Activated naive CD4-positive, alpha-beta T cell treated with Interleukin-2 at 50 U/mL for 16 hours (primary cell): ENCODE data around the gene CTPS2.
"Not testable (repeated sequence)": the region's sequence is repeated elsewhere in the genome, so short reads cannot be mapped to it uniquely, and the experiment has no call there.

Experiments
- DNase-seq: peaks from one replicate; pipeline ENCODE4 v3.0.0-alpha.2; 2020

The CTPS2 gene, protein sequence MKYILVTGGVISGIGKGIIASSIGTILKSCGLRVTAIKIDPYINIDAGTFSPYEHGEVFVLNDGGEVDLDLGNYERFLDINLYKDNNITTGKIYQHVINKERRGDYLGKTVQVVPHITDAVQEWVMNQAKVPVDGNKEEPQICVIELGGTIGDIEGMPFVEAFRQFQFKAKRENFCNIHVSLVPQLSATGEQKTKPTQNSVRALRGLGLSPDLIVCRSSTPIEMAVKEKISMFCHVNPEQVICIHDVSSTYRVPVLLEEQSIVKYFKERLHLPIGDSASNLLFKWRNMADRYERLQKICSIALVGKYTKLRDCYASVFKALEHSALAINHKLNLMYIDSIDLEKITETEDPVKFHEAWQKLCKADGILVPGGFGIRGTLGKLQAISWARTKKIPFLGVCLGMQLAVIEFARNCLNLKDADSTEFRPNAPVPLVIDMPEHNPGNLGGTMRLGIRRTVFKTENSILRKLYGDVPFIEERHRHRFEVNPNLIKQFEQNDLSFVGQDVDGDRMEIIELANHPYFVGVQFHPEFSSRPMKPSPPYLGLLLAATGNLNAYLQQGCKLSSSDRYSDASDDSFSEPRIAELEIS

DNA sequence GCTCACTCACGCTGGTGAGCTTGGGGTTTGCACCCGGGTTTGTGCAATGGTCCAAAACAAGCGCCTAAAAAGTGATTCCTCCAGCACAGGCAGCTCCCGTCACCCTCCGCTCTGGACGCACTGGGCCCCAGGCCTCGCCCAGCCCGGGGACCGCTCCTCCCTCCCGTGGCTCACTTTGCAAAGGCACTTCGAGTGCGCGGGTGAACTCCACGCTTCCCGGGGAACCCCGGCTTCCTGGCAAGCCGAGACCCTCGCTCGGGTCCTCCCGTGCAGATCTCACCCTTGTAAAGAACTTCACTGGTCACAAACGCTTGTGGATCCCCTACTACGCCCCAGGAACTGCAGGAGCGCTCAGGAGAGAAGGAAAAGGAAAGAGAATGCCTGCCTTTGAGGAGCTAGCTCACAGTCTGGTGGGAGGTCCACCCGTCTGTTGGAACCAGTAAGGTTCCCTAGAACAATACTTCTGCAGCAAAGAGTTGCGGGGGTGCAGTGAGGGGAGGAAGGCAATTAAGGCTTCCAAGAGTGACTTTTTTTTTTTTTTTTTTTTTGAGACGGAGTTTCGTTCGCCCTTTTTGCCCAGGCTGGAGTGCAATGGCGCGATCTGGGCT is at the start of gene CTPS2:
TSS of gene CTPS2 (minus strand) at position 122 of the 608 bp plus-strand sequence. CDS start 9,767 bp downstream, outside the sequence.
- DNase-seq = peak; percentile 48

DNA sequence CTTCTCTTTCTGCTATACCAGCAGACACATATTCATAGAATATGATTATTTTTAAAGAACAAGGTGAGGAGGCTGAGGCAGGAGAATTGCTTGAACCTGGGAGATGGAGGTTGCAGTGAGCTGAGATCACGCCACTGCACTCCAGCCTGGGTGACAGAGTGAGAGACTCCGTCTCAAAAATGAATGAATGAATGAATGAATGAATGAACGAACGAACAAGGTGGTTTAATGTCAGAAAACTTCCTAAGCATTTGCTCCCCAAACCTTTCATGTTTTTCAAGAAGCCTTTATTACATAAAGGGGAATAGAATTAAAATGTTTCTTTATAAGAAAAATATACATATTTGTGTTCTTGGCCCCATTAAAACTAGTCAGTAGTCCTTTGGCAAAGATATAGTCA is 49.0 kb upstream of the CTPS2 start:
- DNase-seq = not testable (repeated sequence)

DNA sequence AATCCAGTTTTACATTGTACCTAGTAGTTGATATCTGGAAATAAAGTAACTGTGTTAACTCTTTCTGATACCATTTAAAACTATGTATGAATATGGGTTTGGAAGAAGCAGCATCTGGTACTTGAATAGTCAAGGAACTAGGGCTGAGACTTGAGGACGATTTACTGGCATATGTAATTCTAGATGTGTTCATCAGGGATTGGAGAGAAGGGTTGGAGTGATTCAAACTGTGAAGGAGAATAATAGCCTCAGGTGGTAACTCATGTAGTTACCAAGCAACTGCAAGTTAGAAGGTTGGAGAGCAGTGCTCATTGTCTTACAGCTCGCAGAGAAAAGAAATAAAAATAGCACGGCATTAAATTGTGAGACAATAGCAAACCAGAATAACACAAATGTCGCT is 44.3 kb upstream of the CTPS2 start:
- DNase-seq = no peak

DNA sequence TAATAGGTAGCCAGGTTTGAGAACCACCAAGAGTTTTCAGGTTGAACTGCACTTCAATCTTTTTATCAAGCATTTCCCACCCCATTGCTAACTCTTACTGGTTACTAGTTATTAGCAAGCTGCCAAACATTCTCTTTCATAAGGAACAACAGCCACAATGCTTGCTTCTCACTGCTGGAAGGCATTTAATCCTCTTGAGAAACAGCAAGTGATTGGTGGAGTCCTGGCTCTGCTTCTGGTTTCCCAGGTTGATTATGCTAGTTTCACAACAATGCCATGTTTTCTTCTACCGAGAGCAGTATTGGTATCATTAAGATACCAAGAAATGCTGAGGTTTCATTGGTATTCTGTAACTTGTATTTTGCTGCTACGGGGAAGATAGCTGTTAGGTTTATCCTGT is 41.5 kb upstream of the CTPS2 start:
- no peak for DNase-seq

DNA sequence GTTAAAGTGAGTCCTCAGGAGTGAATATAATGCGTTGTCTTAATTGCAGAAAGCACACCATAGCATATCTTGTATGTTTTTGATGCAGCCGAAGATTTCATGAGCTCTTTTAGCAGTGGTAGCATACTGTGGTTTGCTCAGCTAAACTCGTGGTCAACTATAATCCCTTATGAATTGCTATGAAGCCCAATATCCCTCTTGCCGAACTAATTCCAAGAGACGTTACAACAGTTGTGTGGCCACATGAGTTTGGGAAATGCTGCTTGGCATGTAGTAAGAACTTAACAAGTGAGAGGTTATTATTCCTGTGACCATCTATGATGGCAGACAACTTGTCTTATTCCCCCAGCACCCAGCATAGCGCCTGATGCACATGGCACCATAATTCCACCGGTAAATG is 37.7 kb upstream of the CTPS2 start:
- DNase-seq = no peak

DNA sequence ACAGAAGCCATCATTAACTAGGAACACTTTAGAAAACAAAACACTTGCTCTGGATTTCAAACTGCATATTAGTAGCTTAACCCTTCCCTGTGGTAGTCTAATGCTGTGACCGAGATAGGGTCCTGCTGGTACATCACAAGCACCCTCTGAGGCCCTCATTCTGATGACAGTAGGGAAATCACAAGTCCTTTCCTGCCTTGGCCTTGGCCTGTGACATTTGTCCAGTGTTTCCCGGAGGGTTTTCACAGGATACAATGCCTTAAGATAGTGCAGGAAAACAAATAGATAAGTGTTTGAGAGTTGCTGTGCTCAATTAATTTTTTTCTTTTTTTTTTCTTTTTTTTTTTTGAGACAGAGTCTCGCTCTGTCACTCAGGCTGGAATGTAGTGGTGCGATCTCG is 36.0 kb upstream of the CTPS2 start:
- no peak for DNase-seq

DNA sequence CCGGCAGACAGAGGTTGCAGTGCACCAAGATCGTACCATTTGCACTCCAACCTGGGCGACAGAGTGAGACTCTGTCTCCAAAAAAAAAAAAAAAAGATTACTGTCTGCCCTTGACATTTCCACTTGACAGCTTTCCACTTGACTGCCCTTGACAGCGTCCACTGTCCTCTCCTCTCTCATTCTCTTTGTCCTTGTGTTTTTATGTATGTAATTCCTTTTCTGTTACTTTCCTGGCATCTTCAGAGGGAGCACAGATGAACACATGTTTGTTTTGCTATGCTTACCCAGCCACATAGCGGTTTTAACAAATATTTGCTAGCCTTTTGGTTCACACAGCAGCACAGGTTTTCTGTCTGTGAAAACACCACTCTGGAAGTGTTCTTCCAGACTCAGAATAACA is 33.2 kb upstream of the CTPS2 start:
- DNase-seq = no peak

DNA sequence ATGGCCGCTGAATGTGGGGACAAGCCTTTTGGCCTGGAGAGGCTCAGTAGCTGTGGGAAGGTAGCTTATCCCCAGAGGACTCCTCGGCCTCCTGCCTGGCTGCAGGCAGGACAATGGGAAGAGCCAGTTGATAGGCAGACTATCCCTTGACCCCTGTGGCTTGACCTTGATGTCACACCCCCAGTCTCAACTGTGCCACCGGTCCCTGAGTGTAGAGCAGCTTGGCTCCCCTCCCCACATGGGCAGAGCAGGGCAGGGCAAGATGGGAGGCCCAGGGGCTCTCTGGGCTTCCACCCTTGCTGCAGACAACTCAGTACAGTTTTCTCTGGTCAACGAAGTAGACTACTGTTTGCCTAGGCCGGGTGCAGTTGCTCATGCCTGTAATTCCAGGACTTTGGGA is 32.6 kb upstream of the CTPS2 start:
- DNase-seq = no peak

DNA sequence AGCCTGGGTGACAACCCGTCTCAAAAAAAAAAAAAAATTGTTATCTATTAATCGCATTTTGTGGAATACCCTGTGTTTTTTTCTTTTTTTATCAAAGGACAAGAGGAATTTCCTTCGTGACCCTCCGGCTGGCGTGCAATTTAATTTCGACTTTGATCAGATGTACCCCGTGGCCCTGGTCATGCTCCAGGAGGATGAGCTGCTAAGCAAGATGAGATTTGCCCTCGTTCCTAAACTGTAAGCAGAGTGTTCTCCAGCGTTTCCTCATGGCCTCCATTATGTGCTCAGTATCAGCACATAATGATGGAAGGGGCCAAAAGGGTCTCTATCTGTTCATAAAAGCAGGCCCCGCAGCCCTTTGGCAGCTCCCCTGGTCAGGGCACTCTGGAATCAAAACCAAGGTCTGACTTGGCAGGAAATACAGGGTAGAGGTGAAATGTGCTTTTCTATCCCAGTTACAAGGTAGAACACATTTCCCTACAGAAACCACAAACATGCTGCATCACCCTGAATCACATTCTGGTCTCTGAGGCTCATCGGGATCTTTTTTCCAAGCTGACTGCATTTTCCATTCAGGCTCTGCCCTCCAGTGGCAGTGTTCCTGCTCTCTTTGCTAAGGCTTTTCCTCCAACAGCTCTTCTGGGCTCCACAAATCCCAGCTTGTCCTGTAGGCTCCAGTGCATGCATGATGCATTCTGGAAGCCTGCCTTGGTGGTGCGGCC is 31.3 kb upstream of the CTPS2 start:
- no peak for DNase-seq

DNA sequence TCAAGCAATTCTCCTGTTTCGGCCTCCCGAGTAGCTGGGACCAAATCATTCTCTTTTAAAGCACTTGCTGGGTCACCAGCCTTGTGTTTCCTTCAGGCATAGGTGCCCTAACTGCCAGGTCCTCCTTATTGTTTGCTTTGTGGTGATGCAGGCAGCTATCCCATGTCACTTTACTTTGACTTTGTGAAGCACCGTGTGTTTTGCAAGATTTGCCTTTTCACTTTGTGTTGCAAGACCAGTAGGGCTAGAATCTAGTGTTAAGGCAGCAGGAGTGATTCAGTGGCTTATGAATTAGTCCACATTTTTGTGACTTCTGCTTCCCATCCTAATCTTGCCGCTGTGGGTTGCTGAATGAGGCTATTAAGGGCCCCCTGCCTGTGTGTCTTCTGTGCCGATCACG is 27.1 kb upstream of the CTPS2 start:
- no peak for DNase-seq

DNA sequence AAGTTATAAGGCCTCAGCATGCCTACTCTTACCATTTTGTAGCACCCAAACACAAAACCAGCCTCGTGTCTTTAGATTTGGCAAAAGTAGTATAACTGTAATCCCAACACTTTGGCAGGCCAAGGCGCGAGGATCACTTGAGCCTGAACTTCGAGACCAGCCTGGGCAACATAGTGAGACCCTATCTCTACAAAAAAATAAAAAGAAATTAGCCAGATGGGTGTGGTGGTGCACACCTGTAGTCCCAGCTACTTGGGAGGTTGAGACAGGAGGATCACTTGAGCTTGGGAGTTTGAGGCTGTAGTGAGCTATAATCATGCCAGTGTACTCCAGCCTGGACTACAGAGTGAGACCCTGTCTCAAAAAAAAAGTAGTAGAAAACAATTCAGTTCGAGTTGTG is 24.6 kb upstream of the CTPS2 start:
- DNase-seq = no peak

DNA sequence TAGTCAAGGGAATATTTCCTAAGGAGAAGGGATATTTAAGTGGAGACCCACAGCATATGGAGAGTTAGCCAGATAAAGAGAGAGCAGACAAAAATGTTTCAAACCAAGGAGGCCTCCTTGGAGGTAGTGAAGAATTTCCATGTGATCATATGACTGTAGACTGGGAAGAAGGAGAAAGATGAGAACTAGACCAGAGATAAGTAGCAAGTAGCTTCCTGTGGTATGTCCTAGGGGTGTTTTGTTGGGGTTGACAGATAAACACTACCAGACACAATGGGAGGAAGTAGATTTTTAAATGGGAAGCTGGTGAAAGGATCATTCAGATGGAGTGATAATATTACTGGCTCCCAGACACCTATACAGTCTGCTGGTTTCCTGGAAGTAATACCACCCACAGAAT is 20.5 kb upstream of the CTPS2 start:
- DNase-seq = no peak

DNA sequence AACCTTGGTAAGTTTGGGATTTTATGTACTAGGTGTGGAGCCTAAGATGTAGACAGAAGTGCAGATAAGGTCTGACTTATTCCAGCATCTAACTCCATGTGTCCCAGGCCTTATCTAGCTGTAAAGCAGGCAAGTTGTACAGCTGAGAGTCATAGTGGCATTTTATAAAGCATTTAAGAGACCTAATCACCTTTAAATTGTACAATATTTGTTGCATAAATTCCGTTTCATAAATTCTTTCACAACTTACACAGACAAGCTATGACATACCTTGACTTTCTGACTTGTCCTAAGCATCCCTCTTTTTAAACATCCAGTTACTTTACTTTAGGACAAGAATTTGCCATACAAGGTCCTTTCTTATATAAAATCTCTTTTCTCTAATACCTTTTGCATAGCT is 18.0 kb upstream of the CTPS2 start:
- DNase-seq = no peak

DNA sequence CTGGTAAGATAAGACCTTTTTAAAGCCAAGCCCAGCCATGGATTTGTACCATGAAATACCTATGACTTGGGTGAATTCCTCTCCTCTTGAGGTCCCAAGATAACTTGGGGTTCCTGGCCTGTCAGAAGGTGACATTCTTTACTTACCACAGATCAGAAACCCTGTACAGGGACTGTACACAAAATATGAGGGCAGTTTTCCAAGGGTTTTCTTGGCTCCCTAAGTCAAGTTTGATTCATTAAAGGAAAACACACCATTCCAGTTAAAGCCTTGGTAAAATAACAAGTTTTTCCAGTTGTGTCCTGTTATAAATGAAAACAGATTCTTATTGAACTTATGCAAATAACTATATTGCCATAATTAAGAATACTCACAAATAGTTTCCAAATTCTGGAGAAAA is 15.2 kb upstream of the CTPS2 start:
- no peak for DNase-seq

DNA sequence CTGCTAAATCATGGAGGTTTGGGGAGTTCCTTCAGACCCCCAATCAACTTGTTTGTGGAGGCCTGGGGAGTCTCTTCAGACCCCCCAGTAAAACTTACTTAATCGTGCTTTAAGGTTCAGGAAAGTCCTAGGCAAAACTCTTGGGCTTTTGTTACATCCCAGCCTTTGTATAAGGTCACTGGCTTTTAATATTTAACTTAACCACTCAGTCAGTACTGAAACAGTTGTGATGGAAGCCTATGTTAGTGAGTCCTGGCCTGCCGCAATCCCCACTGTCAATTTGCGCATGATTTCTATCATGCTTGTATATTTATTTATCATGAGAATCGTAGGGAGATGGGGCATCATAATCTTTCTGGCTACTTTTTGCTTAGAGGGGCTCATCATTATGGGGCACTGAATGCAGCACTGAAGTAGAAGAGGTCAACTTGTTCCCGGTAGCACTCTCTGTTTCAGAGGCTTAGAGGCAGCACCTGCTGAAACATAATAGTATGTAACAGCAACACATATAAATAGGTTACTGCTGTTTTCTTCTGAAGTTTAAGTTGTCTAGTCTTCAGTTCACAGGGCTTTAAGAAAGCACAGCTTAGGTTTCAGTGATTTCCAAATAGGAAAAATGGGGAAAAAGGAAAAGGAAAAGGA is 14.0 kb upstream of the CTPS2 start:
- DNase-seq = not testable (repeated sequence)

DNA sequence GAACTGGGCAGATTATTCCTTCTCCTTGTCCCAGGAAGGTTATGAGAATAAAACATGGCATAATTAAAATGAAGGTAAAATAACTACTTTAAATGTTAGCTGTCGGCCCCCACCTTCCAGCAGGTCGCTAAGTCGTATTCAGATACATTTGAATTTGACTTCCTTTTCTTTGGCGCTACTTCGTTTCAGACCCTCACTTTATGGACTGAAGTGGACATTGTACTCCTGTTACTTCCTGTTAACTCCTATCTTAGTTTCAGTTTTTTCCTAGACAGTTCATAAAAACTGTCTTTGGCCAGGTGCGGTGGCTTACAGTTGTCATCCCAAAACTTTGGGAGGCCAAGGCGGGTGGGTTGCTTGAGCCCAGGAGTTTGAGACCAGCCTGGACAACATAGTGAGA is 12.6 kb upstream of the CTPS2 start:
- DNase-seq = no peak

DNA sequence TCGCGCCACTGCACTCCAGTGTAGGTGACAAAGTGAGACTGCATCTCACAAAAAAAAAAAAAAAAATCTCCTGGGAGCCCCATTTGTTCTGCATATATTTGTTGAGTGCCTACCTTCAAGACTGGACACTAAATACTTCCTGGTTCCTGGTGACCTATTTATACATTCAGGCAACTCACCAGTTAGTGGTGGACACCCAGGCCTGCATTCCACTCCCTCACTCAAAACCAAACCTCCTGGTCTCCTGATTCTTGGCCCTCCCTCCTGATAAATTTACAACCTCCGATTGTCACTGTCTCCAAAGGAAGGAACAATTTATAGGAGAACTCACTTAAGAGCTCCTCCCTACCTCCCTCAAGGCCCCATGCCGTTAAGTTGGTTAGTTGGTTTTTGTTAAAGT is 10.0 kb upstream of the CTPS2 start:
- DNase-seq = no peak

DNA sequence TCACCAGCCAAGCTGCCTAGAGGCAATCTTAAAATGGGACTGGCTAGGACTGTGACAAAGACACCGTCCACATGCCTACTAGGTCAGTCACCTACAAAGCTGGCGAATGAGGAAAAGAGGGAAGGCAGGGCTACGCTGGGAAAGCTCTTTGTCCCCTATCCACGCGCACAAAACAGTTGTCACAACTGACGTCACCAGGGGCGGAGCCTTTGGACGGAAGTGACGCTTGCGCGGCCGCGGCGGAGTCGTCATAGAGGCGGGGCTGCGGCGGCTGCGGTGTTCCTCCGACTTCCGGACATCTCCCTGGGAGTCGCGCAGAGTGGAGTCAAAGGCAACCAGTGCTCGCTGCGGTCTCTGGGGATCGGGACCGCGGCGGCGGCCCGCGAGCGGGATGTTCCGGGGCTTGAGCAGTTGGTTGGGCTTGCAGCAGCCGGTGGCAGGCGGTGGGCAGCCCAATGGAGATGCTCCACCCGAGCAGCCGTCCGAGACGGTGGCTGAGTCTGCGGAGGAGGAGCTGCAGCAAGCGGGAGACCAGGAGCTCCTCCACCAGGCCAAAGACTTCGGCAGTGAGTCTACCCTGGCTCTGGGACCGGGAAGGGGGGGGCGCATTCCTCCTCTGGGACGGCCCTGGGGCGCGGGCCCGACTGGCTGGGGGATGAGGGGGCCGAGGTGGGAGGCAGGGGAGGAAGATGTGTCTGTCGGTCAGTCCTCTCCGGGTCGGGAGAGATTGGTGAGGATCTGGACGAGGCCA is 7.0 kb upstream of the CTPS2 start, which contains the start of gene SYAP1:
TSS of gene SYAP1 (plus strand) at position 279 of the 751 bp plus-strand sequence. CDS start at position 392, 113 bp downstream.
- peak; percentile 91 for DNase-seq

DNA sequence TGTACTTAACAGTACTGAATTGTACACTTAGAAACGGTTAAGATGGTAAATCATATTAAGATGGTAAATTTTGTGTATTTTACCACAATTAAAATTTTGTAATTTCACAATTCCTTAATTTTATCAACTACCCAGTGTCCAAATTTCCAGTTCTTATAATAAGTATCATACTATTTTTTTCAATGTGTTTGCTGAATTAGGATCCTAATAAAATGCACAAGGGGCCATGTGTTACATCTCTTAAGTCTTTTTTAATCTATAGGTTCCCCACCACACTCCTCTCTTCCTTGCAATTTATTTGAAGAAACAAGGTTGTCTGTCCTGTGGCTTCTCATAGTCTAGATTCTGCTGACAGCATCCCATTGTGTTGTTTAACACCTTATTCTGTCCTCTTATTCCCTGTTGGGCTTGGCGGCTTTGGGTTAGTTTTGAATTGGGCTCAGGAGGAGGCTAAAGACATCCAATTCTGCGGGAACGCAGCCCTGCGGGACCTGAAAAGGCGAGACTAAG is 6.4 kb upstream of the CTPS2 start:
- DNase-seq = no peak

DNA sequence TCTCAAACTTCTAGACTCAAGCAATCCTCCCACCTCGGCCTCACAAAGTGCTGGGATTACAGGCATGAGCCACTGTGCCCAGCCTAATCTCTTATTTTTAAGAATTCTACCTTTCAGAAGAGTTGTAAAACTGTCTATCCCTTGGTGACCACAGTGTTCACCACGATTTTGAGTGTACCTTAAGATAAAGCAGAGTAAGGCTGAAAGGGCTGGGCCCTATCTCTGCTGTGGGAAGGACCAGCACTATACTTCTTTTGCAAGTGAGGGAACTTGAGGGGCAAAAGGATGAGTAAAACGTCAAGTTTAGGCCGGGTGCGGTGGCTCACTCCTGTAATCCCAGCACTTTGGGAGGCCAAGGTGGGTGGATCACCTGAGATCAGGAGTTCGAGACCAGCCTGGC is 4.0 kb upstream of the CTPS2 start:
- not testable (repeated sequence) for DNase-seq

DNA sequence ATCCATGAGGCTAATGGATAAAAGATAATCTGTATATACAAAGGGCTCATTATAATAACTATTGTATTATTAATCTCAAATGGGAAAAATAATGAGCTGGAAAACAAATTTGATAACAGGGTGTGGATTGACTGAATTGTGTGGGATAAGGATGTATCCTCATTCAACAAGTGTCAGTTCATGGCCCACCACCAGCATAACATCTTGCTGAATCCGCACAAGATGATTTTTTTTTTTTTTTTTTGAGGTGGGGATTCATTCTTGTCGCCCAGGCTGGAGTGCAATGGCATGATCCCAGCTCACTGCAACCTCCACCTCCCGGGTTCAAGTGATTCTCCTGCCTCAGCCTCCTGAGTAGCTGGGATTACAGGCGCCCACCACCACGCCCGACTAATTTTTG is 3.2 kb upstream of the CTPS2 start:
- not testable (repeated sequence) for DNase-seq

DNA sequence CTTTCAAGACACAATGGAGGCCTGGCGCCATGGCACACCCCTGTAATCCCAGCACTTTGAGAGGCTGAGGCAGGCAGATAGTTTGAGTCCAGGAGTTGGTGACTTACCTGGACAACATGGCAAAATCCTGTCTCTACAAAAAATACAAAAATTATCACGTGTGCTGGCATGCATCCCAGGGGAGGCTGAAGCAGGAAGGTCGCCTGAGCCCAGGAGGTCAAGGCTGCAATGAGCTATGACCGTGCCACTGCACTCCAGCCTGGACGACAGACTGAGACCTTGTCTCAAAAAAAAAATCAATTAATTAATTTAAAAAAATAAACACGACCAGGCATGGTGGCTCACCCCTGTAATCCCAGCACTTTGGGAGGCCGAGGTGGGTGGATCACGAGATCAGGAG is 2.0 kb upstream of the CTPS2 start:
- DNase-seq = no peak
